ENCODE measurements around the gene IGFL1.

- TF ChIP-seq POLR2A (IDR thresholded peaks at IDR 0.05) (no peak), EP300 (IDR thresholded peaks at IDR 0.05) (no peak)
These were observed 43.3 kb upstream of the IGFL1 start for GRCh38 chr19:46186101-46186716.
